ENCODE measurements around the gene COL18A1.

Gene COL18A1

GRCh38 chr21:45427331-45428271 is 22.6 kb downstream of the COL18A1 start:
- ATAC-seq: peak; percentile 86
- TF ChIP-seq POU6F1 (CRISPR knock-in tag; IDR thresholded peaks at IDR 0.05; ENCODE audit: borderline replicate concordance, low read depth): no peak
- no peak for TF ChIP-seq CREB5 (CRISPR knock-in tag; IDR thresholded peaks at IDR 0.05; ENCODE audit: low read depth)
- peak; percentile 82 for TF ChIP-seq ZFP3 (CRISPR knock-in tag; IDR thresholded peaks at IDR 0.05)
- TF ChIP-seq TOX (CRISPR knock-in tag; IDR thresholded peaks at IDR 0.05; ENCODE audit: borderline replicate concordance): no peak

GRCh38 chr21:45428534-45428933 is 23.6 kb downstream of the COL18A1 start:
- no peak for ATAC-seq
- TF ChIP-seq SNAI2 (CRISPR knock-in tag; IDR thresholded peaks at IDR 0.05): no peak
- TF ChIP-seq ZFP3 (CRISPR knock-in tag; IDR thresholded peaks at IDR 0.05): no peak
- TF ChIP-seq ZNF565 (CRISPR knock-in tag; conservative IDR thresholded peaks at IDR 0.05; ENCODE audit: low read depth): no peak
- TF ChIP-seq ARNTL (CRISPR knock-in tag; IDR thresholded peaks at IDR 0.05; ENCODE audit: borderline replicate concordance, low read depth): no peak

- ATAC-seq: no peak
- TF ChIP-seq ZNF8 (CRISPR knock-in tag; IDR thresholded peaks at IDR 0.05) (no peak), RARB (CRISPR knock-in tag; IDR thresholded peaks at IDR 0.05) (no peak), CSDC2 (CRISPR knock-in tag; IDR thresholded peaks at IDR 0.05) (no peak), TOX (CRISPR knock-in tag; IDR thresholded peaks at IDR 0.05; ENCODE audit: borderline replicate concordance) (no peak), ZC3H10 (CRISPR knock-in tag; IDR thresholded peaks at IDR 0.05) (no peak), POU6F1 (CRISPR knock-in tag; IDR thresholded peaks at IDR 0.05; ENCODE audit: borderline replicate concordance, low read depth) (no peak), ESRRG (CRISPR knock-in tag; IDR thresholded peaks at IDR 0.05) (no peak), SNAI2 (CRISPR knock-in tag; IDR thresholded peaks at IDR 0.05) (no peak)
These were observed 24.5 kb downstream of the COL18A1 start for GRCh38 chr21:45429221-45430175.

GRCh38 chr21:45430521-45431501 is 25.8 kb downstream of the COL18A1 start:
- TF ChIP-seq ZFP3 (CRISPR knock-in tag; IDR thresholded peaks at IDR 0.05) (no peak), ZNF8 (CRISPR knock-in tag; IDR thresholded peaks at IDR 0.05) (no peak)
- ATAC-seq: no peak

- no peak for ATAC-seq
- no peak for TF ChIP-seq ZFP3 (CRISPR knock-in tag; IDR thresholded peaks at IDR 0.05)
- no peak for TF ChIP-seq ZNF565 (CRISPR knock-in tag; conservative IDR thresholded peaks at IDR 0.05; ENCODE audit: low read depth)
- TF ChIP-seq SNAI2 (CRISPR knock-in tag; IDR thresholded peaks at IDR 0.05): no peak
- TF ChIP-seq ESRRG (CRISPR knock-in tag; IDR thresholded peaks at IDR 0.05): no peak
- TF ChIP-seq TOX (CRISPR knock-in tag; IDR thresholded peaks at IDR 0.05; ENCODE audit: borderline replicate concordance): no peak
- TF ChIP-seq RARB (CRISPR knock-in tag; IDR thresholded peaks at IDR 0.05): no peak
- no peak for TF ChIP-seq PATZ1 (CRISPR knock-in tag; IDR thresholded peaks at IDR 0.05; ENCODE audit: borderline replicate concordance)
- TF ChIP-seq OSR1 (CRISPR knock-in tag; IDR thresholded peaks at IDR 0.05): no peak
- no peak for TF ChIP-seq CREB5 (CRISPR knock-in tag; IDR thresholded peaks at IDR 0.05; ENCODE audit: low read depth)
- TF ChIP-seq TSHZ2 (CRISPR knock-in tag; IDR thresholded peaks at IDR 0.05): no peak
- TF ChIP-seq CSDC2 (CRISPR knock-in tag; IDR thresholded peaks at IDR 0.05): no peak
These were observed 27.0 kb downstream of the COL18A1 start for GRCh38 chr21:45431781-45432572.
